Measurements from ENCODE around the gene TMEM203. TPM values are rescaled to one million over a fixed set of nuclear protein-coding genes. Genes with fewer than 3 reads are reported as not detected.

The TMEM203 gene
- total and polyA plus RNA-seq, 2 experiments from 2014 or later: 32.7 to 53.4 TPM

DNA sequence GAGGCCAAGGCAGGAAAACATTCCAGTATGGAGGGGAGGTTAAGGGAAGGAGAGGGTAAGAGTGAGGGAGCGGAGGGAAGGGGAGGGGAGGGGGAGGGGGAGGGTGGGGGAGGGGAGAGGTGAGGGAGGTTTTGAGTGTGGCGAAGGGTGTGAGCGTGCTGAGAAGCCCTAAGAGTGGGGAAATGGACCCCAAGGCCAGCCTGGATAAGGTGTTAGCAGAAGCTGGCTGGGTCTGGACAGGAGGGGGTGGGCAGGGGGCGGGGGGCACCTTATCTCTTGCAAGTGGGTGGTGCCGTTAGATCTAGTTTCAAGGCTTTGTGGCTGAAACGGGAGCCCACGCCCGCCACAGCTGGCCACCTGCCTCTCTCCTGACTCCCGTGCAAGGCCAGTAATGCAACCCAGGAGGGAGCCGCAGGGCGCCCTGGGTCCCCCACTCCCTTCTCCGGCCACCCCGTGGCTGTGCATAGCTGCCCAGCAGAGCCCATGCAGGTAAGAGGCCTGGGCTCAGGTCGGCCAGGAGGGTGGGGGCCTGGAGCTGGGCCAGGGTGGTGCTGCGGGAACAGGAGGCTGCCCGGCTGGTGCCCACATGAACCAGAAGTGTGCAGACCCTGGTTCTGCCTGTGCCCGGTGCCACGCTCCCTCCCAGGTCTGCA is 22.5 kb upstream of the TMEM203 start:
- Histone ChIP-seq H3K4me2 (peak overlapping the region; percentile 66; the same call in 1 of the 2 replicates), H3K36me3 (ENCODE audit: insufficient read depth) (no peaks in the 10 kb centered on the region), H4K20me1 (replicated peaks; ENCODE audit: insufficient read depth) (no peaks in the 10 kb centered on the region), H3K4me1 (ENCODE audit: insufficient read depth) (no peaks in the 10 kb centered on the region; the same call in 1 of the 2 replicates), H3K27ac (ENCODE audit: low read depth) (no peak overlapping the region), H3K27me3 (ENCODE audit: insufficient read depth) (peaks cover 1% of the 10 kb centered on the region; the same call in 1 of the 2 replicates), H3K4me3 (no peak overlapping the region), H3K79me2 (replicated peaks; ENCODE audit: insufficient read depth) (no peaks in the 10 kb centered on the region), H2AFZ (no peak overlapping the region), H3K9me2 (ENCODE audit: insufficient read depth) (no peaks in the 10 kb centered on the region), H3F3A (replicated peaks; ENCODE audit: low read depth) (0 out of 2 replicates have a peak, but pooled peaks cover 6% of the 10 kb centered on the region)
- Mint-ChIP-seq H3K9me3 (no peaks in the 10 kb centered on the region), H3K27me3 (ENCODE audit: insufficient read depth, low read depth, poor library complexity) (peaks cover 3% of the 10 kb centered on the region), H3K4me1 (peaks cover 2% of the 10 kb centered on the region; the same call in 2 of the 3 replicates), H3K36me3 (ENCODE audit: low read depth) (no peaks in the 10 kb centered on the region), H3K27ac (no peak overlapping the region), H3K4me3 (no peak overlapping the region)
- TF ChIP-seq, protein P1, sequence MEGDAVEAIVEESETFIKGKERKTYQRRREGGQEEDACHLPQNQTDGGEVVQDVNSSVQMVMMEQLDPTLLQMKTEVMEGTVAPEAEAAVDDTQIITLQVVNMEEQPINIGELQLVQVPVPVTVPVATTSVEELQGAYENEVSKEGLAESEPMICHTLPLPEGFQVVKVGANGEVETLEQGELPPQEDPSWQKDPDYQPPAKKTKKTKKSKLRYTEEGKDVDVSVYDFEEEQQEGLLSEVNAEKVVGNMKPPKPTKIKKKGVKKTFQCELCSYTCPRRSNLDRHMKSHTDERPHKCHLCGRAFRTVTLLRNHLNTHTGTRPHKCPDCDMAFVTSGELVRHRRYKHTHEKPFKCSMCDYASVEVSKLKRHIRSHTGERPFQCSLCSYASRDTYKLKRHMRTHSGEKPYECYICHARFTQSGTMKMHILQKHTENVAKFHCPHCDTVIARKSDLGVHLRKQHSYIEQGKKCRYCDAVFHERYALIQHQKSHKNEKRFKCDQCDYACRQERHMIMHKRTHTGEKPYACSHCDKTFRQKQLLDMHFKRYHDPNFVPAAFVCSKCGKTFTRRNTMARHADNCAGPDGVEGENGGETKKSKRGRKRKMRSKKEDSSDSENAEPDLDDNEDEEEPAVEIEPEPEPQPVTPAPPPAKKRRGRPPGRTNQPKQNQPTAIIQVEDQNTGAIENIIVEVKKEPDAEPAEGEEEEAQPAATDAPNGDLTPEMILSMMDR (conservative IDR thresholded peaks at IDR 0.05; ENCODE audit: low read depth in 2 of 2): no peak
- TF ChIP-seq ZNF114 (CRISPR knock-in tag; IDR thresholded peaks at IDR 0.05): no peak
- no peak for TF ChIP-seq EZH2 (IDR thresholded peaks at IDR 0.05; ENCODE audit: low read depth, unreplicated experiment)
- no peak for TF ChIP-seq JUNB (IDR thresholded peaks at IDR 0.05; ENCODE audit: unreplicated experiment)
- no peak for TF ChIP-seq ZNF331 (CRISPR knock-in tag; IDR thresholded peaks at IDR 0.05; ENCODE audit: low read depth)
- no peak for TF ChIP-seq STAT1 (IDR thresholded peaks at IDR 0.05; ENCODE audit: unreplicated experiment)
- no peak for TF ChIP-seq POLR2AphosphoS5 (IDR thresholded peaks at IDR 0.05; ENCODE audit: low read depth)
- TF ChIP-seq CREB1 (CRISPR knock-in tag; IDR thresholded peaks at IDR 0.05; ENCODE audit: low read depth): no peak
- TF ChIP-seq, protein P2, sequence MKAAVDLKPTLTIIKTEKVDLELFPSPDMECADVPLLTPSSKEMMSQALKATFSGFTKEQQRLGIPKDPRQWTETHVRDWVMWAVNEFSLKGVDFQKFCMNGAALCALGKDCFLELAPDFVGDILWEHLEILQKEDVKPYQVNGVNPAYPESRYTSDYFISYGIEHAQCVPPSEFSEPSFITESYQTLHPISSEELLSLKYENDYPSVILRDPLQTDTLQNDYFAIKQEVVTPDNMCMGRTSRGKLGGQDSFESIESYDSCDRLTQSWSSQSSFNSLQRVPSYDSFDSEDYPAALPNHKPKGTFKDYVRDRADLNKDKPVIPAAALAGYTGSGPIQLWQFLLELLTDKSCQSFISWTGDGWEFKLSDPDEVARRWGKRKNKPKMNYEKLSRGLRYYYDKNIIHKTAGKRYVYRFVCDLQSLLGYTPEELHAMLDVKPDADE (IDR thresholded peaks at IDR 0.05): no peak
- ATAC-seq: no peak
- no peak for DNase-seq (ENCODE audit: low spot score)

DNA sequence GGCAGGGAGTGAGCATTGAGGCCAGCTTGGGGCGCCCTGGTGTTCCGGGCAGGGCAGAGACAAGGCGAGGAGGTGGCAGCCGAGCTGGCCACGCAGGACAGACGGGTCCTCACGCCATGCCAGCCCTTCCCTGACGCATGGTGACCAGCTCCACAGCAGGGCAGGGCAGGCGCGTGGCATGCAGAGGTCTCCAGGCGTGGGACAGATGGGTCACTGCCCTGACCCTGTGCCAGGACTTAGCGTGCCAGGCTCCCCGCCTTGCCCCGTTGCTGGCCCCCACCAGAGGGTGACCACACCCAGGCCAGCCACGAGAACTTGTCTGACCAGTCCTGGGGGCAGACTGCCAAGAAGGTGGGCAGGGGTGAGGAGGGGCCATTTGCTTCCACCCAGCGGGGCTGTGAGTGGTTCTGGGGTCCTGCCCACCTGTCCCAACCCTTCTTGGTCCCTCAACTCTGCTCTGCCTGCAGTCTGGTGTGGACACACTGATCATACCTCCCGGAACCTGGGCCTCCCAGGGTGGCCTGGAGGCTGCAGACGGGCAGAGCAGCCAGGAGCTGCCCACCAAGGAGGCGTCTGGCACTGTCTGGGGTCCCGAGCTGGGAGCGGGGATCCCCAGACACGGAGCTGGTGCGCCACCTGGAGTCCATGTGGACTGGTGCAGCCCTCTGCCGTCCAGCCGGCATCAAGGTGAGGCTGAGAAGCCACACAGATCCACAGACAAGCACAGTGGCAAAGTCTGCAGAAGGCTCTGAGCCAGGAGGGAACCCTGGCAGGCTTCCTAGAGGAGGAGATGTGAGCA is 21.8 kb upstream of the TMEM203 start, which contains the start of gene RNF224:
Gene RNF224 (plus strand): TSS at position 449 of the 799 bp plus-strand sequence. CDS start 834 bp downstream, outside the sequence.
- Histone ChIP-seq H4K20me1 (replicated peaks; ENCODE audit: insufficient read depth) (no peaks in the 10 kb centered on the region), H2AFZ (no peak within 1 kb of the TSS), H3K4me2 (peak within 1 kb of the TSS; percentile 66; the same call in 1 of the 2 replicates), H3K27ac (ENCODE audit: low read depth) (no peak within 1 kb of the TSS), H3F3A (replicated peaks; ENCODE audit: low read depth) (0 out of 2 replicates have a peak, but pooled peaks cover 6% of the 10 kb centered on the region), H3K36me3 (ENCODE audit: insufficient read depth) (no peaks in the 10 kb centered on the region), H3K4me3 (no peak within 1 kb of the TSS), H3K27me3 (ENCODE audit: insufficient read depth) (peaks cover 9% of the 10 kb centered on the region; the same call in 1 of the 2 replicates), H3K79me2 (replicated peaks; ENCODE audit: insufficient read depth) (no peaks in the 10 kb centered on the region), H3K9me2 (ENCODE audit: insufficient read depth) (no peaks in the 10 kb centered on the region), H3K4me1 (ENCODE audit: insufficient read depth) (no peaks in the 10 kb centered on the region; the same call in 1 of the 2 replicates)
- Mint-ChIP-seq H3K4me1 (peaks cover 2% of the 10 kb centered on the region; the same call in 2 of the 3 replicates), H3K27ac (no peak within 1 kb of the TSS), H3K9me3 (no peaks in the 10 kb centered on the region), H3K36me3 (ENCODE audit: low read depth) (no peaks in the 10 kb centered on the region), H3K27me3 (ENCODE audit: insufficient read depth, low read depth, poor library complexity) (peaks cover 3% of the 10 kb centered on the region), H3K4me3 (no peak within 1 kb of the TSS)
- peak; percentile 93 for DNase-seq (ENCODE audit: low spot score)
- ATAC-seq: peak; percentile 62
- TF ChIP-seq, protein P1 (conservative IDR thresholded peaks at IDR 0.05; ENCODE audit: low read depth in 2 of 2): peak; percentile 87 to 98
- TF ChIP-seq, protein P3, sequence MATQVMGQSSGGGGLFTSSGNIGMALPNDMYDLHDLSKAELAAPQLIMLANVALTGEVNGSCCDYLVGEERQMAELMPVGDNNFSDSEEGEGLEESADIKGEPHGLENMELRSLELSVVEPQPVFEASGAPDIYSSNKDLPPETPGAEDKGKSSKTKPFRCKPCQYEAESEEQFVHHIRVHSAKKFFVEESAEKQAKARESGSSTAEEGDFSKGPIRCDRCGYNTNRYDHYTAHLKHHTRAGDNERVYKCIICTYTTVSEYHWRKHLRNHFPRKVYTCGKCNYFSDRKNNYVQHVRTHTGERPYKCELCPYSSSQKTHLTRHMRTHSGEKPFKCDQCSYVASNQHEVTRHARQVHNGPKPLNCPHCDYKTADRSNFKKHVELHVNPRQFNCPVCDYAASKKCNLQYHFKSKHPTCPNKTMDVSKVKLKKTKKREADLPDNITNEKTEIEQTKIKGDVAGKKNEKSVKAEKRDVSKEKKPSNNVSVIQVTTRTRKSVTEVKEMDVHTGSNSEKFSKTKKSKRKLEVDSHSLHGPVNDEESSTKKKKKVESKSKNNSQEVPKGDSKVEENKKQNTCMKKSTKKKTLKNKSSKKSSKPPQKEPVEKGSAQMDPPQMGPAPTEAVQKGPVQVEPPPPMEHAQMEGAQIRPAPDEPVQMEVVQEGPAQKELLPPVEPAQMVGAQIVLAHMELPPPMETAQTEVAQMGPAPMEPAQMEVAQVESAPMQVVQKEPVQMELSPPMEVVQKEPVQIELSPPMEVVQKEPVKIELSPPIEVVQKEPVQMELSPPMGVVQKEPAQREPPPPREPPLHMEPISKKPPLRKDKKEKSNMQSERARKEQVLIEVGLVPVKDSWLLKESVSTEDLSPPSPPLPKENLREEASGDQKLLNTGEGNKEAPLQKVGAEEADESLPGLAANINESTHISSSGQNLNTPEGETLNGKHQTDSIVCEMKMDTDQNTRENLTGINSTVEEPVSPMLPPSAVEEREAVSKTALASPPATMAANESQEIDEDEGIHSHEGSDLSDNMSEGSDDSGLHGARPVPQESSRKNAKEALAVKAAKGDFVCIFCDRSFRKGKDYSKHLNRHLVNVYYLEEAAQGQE (IDR thresholded peaks at IDR 0.05; ENCODE audit: unreplicated experiment): no peak
- TF ChIP-seq JUNB (IDR thresholded peaks at IDR 0.05; ENCODE audit: unreplicated experiment): no peak
